GM19238 (cell line): ENCODE measurements around the gene LONP2.
"Not testable (repeated sequence)": the region's sequence is repeated elsewhere in the genome, so short reads cannot be mapped to it uniquely, and the experiment has no call there.

Experiments used
- DNase-seq: peaks from one replicate; pipeline ENCODE4 v3.0.0; 2011; ENCODE audit warnings: low spot score; ENCODE audit not compliant: insufficient read length

Gene LONP2

DNA sequence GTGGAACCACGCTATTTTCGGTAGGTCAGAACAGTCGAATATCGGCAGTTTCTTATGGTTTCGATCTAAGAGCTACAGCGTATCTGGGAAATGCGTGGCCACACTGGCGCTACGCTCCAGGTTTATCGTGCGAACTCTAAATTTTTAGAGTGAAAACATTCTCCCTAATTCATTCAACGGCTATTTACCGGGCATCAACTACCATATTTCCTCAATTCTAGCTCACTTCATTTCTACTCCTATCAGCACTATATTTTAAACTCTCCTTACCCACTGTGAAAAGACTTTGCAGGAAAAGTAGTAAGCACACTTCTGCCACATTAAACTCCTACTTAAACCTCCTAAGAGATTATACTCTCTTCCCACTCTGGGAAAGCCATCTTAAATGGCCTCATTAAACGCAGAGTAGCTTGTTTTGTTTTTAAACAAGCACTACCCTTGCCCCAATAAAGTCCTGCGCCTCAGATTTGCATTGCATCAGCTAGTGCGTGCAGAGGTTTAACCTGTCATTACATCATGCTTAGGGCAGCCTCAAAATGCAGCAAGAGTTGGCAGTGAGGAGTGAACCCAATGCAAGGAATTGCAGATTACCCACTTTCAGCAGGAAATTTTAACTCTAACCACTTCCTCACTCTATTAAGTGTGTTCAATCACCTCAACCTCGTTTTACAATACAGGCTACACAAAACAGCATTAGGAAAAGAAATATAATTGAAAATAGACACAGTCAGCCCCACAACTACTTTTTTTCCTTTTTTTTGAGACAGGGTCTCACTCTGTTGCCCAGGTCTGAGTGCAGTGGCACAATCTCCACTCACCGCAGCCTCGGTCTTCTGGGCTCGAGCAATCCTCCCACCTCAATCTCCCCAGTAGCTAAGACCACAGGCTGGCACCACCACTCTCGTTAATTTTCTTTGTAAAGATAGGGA, 122.3 kb downstream of the LONP2 start:
- DNase-seq = no peak

DNA sequence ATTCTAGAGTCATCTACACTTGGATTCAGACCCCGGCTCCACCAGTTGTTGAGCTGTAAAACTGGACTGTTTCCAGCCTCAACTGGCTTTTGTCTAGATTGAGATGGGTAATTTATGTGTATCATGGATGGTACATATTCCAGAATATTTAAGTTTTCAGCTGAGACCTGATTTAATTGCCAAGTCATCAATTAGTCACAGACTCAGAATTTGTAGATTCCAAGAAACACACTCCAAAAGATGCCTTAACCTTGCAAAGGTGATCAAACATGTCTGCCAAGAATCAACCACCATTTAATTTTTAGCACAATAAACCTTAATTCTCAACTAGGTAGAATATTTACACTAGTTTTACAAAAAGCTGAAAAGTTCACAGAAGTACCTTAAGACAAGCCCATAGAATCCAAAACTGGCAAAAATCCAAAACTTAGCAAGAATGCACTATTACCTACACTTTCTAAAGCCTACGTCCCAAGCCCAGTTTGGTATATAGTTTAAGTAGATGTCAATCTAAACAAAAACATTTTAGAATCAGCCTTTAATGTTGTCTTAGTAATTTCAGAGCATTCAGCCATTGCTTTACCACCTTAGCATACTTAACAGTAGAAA, 123.4 kb downstream of the LONP2 start:
- no peak for DNase-seq

DNA sequence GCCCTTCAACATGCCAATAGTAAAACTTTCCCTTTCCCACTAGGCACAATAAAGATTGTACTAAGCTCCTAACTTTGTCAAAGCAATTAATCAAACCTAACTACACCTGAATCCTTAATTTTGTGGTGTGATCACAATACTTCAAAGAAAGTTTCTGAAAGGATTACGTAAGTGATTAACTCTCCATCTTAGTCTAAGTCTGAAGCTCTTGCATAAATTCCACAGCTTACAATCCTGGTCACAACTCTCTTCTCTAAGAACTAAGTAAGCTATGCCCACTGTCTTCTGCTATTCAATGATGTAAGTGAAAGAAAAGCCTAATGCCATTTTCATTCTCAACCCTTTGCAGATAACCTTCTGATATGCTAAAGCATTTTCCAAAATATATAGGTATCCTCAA, 125.7 kb downstream of the LONP2 start:
- no peak for DNase-seq

DNA sequence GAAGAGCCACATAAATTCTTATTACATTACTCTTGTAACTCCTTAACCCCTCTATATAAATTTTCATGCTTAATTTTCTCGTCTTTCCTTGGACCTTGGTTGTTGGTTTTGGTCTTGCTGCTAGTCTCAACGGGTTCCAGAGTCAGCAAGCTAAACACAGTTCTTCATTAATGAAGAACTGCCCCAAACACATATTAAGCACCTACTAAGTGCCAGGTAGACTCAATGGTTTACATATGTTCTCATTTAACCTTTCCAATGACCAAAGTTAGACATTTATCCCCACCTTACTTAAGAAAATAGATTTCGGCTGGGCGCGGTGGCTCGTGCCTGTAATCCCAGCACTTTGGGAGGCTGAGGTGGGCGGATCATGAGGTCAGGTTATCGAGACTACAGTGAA, 126.1 kb downstream of the LONP2 start:
- no peak for DNase-seq

DNA sequence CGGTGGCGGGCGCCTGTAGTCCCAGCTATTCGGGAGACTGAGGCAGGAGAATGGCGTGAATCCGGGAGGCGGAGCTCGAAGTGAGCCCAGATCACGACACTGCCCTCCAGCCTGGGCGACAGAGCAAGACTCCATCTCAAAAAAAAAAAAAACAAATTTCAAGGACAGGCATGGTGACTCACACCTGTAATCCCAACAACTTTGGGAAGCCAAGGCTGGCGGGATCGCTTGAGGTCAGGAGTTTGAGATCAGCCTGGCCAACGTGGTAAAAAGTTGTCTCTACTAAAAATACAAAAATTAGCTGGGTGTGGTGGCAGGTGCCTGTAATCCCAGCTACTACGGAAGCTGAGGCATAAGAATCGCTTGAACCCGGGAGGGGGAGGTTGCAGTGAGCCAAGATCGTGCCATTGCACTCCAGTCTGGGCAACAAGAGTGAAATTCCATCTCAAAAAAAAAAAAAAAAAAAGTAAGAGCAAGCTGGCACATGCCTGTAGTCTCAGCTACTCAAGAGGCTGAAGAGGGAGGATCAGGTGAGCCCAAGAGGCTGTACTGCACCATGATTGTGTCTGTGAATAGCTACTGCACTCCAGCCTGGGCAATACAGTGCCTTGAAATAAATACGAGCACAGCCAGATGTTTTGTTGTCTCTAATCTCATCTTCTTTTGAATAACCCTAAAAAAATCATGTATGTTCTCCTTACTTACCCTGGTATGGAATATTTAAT, 126.7 kb downstream of the LONP2 start:
- not testable (repeated sequence) for DNase-seq

DNA sequence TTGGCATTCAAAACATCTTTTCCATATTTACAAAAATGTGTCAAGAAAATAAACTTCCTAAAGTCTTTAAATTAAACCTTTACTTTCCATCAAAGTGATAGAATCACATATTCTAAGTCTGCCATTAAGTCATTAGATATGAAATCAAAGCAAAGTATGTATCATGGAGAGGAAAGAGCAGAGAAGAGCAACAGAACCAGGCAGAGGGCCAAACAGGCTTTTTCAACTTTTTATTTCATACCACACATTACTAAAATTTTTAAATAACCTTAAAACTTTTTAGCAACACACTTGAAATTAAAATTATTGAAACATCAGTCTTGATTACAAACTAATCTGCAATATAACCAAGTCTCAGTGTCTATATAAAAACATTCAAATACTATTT, 127.3 kb downstream of the LONP2 start:
- no peak for DNase-seq

DNA sequence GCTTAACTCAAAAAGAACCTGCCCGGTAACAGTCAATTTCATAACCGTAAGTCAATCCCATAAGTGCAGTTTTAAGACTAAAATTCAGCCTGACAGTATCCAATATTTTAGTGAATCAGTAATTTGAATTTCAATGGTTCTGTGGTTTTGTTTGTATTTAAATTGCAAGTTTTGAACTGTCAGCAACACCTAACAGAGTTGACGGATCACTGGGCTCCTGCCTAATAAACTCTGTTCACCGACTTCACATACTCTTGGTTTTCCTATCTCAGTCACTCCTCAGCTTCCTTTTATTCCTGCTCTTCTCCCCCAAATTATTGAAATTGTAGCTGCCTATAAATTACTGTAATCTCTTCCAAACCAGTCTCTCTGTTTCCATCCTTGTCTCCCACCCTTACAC, 128.6 kb downstream of the LONP2 start:
- DNase-seq = no peak

DNA sequence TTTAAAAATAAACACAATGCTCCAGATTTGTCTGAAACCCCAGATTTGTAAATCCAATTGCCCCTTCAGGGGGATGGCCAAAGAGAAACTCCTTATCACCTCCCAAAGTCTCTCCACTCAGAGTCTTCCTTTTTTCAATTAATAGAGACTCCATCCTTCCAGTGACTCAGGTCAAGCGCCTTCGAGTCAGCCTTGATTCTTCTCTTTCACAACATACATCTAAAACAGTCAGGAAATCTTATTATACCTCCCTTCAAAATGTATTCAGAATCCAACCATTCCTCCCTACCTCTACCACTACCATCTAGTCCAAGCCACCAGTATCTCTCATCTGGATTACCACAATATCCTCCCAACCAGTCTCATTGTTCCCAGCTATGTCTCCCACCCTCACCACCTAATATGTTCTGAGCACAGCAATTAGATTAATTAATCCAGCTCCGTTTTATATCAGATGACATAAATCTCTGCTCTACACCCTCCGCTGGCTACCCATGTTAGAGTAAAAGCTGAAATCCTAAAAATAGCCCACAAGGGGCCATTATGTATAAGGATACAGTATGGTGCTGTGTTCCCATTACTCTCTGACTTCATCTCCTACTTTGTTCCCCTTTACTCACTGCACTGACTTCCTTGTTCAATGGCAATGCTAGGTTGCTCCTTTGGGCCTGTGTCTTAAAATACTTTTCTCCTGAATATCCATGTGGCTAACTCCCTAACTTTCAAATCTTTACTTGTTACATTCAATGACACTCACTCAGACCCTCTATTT, 129.3 kb downstream of the LONP2 start:
- DNase-seq = no peak

DNA sequence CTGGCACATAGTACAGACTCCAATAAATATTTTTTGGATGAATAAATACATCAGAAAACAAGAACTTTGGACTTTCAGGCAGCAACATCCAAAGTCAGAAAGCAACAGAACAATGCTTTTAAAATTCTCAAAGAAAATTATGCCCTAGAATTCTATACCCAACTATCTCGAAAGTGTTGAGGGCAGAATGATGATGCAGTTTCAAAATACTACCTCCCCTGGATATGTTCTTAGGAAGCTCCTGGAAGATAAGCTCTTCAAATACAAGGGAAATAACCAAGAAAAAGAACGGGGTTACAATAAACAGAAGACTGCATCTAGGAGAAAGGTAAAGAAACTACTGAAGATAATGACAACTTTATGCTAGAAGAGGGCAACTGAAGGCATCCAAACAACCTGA, 130.2 kb downstream of the LONP2 start:
- DNase-seq = no peak

DNA sequence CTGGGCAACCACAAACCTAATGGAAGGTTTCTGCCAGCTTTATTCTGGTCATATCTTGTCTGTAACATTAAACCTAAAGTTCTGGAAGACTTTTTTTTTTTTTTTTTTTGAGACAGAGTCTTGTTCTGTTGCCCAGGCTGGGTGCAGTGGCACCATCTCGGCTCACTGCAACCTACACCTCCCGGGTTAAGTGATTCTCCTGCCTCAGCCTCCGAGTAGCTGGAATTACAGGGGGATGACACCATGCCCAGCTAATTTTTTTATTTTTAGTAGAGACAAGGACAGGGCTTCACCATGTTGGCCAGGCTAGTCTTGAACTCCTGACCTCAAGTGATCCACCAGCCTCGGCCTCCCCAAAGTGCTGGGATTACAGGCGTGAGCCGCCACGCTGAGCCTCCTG, 133.2 kb downstream of the LONP2 start:
- not testable (repeated sequence) for DNase-seq

DNA sequence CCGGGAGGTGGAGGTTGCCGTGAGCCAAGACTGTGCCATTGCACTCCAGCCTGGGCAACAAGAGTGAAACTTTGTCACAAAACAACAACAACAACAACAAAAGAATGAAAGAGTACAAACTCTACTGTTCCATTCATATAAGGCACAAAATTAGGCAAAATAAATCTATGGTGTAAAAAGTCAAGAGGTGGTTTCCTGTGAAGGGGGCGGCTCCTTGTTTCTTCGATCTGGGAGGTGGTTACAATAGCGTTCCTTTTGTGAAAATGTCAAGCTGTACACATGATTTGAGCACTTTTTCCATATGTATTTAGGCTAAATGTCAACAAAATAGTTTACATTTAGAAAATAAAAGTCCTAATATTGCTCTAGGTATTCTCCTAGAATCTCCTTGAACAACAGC, 134.2 kb downstream of the LONP2 start:
- no peak for DNase-seq

DNA sequence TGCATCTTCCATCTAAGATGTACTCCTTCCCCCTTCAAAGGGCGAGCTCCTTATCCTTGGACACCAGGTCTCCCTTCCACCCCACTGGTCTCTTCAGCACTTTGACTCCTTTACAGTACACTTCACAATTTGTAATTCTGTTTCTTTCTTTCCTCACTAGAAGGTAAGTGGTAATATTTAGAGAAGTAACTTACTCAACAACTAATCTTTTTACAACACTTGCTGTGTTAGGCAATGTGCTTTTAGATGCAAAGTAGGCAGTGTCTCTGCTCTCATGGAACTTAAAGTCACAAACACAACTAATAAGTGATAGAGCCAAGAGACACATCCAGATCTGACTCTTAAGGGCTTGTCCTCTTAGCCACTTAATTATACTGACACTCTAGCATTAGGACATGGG, 134.7 kb downstream of the LONP2 start:
- no peak for DNase-seq

DNA sequence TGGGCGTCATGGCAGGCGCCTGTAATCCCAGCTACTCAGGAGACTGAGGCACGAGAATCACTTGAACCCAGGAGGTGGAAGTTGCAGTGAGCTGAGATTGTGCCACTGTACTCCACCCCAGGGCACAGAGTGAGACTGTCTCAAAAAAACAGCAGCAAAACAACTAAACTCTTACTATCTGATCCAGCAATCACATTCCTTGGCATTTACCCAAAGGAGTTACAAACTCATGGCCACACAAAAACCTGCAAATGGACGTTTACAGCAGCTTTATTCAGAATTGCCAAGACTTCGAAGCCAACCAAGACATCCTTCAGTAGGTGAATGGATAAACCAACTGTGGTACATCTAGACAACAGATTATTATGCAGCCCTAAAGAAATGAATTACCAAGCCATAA, 137.1 kb downstream of the LONP2 start:
- no peak for DNase-seq

DNA sequence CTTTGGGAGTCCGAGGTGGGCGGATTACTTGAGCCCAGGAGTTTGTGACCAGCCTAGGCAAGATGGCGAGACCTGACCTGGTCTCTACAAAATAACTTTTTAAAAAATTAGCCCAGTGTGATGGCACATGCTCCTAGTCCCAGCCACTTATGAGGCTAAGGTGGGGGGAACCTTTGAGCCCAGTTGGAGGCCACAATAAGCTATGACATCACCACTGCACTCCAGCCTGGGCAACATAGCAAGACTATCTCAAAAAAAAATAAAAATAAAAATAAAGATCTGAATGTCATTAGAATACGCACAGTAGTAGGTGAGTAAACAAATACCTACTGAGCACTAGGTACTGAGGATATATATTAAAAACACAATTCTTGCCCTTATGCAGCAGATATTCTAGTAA, 138.0 kb downstream of the LONP2 start:
- no peak for DNase-seq

DNA sequence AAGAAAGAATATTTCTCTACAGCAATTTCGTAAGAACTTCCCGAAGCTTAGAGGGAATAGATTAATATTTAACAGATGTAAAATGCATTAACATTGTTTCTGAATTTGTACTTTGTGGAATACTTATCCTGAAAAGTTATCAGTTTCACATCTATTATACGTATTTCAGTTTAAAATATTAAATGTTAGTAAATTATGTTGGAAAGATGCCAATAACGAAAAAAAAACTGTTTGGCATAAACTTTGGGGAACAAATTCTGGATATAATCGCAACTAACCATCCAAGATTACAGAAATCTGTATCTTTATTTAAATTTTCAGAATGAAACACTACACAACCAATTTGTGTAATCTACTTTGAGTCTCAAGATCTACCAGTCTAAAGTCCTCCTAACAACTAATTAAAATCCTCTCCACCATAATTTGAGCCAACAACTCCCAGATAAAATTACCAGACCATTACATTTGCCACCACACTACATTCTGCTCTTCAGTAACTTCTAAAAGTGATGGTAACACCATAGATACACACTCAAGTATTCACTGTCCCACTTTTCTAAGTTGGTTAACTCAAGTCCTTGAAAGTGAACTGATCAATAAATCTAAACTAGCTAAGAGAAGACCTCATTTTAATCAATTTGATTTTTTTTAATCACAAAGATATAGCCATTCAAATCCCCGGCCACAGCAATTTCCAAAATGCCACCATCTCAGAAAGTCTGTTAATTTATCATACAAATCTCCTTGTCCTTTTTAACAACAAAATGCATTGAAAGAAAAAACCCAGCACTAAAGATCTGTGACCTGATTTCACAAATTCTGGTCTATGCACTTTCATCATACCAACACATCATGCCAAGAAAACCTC, 139.1 kb downstream of the LONP2 start:
- no peak for DNase-seq

DNA sequence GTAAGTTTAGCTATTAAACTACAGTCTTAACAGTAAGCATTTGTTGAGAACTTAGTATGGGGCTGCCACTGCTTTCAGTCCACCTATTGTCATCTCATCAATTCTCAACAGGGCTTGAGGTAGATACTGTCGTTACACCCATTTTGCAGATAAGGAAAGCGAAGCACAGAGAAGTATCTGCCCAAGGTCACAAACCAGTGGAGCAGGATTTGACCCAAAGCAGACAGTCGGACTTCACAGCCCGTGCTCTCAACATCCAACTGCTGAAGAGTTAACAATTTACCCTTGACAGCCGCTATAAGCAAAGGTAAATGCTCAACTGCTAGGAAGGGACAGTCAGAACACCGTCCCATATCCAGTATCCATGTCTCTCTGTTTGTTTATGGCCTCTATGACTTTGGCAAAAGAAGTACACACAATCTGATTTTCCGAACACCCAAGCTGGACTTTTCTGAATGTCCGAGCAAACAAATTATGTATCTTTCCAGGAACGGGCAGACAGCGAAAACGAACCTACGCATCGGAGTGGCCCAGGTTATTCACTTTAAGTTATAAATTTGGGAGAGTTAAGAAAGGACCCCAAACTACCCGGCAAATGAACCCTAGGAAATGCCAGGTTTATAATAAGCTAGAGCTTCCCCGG, 139.9 kb downstream of the LONP2 start:
- DNase-seq = no peak

DNA sequence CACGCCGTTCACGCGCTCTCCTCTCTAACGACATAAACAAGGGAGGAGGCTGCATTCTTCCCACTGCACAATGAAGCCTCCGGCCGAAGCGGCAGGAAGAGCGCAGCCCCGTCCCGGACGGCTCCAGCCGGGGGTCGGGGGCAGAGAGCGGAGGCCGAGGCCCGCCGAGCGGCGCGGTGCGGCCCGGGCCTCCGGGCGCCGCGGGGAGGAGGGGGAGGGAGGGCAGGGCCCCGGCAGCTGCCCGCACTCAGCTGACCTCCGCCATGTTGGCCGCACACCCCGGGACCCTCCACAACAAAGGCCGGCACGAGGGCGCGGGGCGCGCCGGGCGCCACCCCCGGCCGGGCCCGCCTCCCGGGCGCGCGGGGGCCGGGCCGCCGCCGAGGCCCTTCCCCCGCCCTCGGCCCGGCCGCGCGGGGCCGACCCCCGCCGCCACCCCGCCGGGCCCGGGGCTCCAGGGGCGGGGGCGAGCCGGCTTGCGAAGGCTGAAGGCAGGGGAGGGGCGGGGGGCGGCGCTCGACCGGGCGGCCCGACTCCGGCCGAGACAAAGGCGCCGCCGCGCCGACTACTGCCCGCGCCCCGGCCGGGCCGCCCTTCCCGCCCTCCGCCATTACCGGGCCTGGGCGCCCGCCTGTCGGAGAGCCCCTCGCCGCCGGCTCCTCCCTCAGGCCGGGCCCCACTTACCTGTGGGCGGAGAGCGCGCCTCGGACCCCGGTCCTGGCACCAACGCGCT, 140.6 kb downstream of the LONP2 start:
- DNase-seq = peak; percentile 66

DNA sequence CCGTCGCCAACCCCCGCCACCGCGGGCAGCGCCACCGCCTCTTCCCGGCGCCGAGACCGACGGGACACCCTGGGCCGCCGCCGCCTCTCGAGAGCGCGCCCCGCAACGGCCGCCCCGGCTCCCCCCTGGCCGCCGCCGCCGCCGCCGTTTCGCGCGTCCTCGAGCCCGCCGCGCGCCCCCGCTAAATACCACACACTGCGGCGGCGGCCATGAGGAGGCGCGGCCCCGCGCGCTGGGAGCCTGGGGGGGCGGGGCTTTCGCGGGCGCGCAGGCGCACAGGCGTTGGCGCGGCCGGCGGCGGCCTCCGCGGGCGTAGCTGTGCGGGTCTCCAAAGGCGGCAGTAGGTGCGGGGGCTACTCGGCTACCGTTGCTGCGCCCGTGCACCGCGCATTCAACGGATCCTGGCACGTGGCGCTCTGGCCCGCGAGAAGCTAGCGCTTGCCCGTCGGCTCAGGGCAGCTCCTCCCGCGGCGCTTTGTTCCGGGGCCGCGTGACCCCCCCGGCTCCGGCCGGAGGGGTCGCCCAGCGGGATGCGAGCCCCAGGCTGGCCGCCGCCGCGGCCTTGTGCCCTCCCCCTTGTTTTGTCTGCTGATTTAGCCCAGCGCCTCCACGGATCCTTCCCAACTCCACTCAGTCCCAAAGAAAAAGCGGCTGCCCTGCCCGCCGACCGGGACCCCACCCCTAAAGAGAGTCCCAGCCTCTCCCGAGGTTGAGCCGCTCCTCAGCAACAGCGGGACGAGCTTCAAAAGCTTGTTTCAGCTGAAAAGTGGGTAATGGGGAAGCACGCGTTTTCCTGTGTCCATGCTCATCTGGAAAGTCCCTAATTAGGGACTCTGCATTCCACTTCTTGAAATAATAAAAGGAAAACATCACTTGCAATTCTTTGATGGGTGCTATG, 141.4 kb downstream of the LONP2 start, which contains the start of gene SIAH1:
TSS of gene SIAH1 (minus strand) at position 161 of the 898 bp plus-strand sequence. CDS start 22,985 bp downstream, outside the sequence.
- DNase-seq = peak; percentile 92
